Epithelial cell of prostate (primary cell): ENCODE results near the gene ARIH1.
A peak's percentile ranks its signal among the peaks of the same experiment; 100 is the strongest.
"Not testable (repeated sequence)": the region's sequence is repeated elsewhere in the genome, so short reads cannot be mapped to it uniquely, and the experiment has no call there.

ENCODE experiments used
- DNase-seq: peaks from one replicate; pipeline ENCODE4 v3.0.0-alpha.2; 2011; ENCODE audit warnings: low read depth, low spot score
- H3K27ac ChIP-seq: fragments of 450-650 bp; 2 replicates; pipeline ENCODE4 v1.5.1; 2017; ENCODE audit warnings: mild to moderate bottlenecking

The ARIH1 gene

GRCh38 chr15:72473614-72474465, at the start of gene ARIH1:
Gene ARIH1, plus strand, starts transcription at chr15:72474330. Its CDS starts 310 bp downstream, at chr15:72474640.
- H3K27ac ChIP-seq, result peak within 1 kb of the TSS; percentile 96
- peak; percentile 83 for DNase-seq

- DNase-seq, result no peak
- no peak overlapping the region for H3K27ac ChIP-seq
Observed at GRCh38 chr15:72426753-72427152, 47.4 kb upstream of the ARIH1 start.

GRCh38 chr15:72437650-72438316, 36.3 kb upstream of the ARIH1 start:
- H3K27ac ChIP-seq, result no peak overlapping the region
- DNase-seq, result no peak

- DNase-seq, result not testable (repeated sequence)
Observed at GRCh38 chr15:72442848-72443247, 31.3 kb upstream of the ARIH1 start.

GRCh38 chr15:72445426-72445825, 28.7 kb upstream of the ARIH1 start:
- DNase-seq, result no peak
- H3K27ac ChIP-seq, result no peak overlapping the region

More at GRCh38 chr15:72442848-72443247, 31.3 kb upstream of the ARIH1 start:
- not testable (repeated sequence) for H3K27ac ChIP-seq

GRCh38 chr15:72450805-72451204, 23.3 kb upstream of the ARIH1 start:
- DNase-seq, result no peak
- H3K27ac ChIP-seq, result no peak overlapping the region

GRCh38 chr15:72451224-72451623, 22.9 kb upstream of the ARIH1 start:
- no peak for DNase-seq
- H3K27ac ChIP-seq, result no peak overlapping the region

- DNase-seq, result no peak
- H3K27ac ChIP-seq, result no peak overlapping the region
Observed at GRCh38 chr15:72456684-72457083, 17.4 kb upstream of the ARIH1 start.

GRCh38 chr15:72460402-72460801, 13.7 kb upstream of the ARIH1 start:
- DNase-seq, result no peak
- no peak overlapping the region for H3K27ac ChIP-seq

- no peak overlapping the region for H3K27ac ChIP-seq
- DNase-seq, result no peak
Observed at GRCh38 chr15:72463702-72464101, 10.4 kb upstream of the ARIH1 start.

GRCh38 chr15:72464251-72464650, 9.9 kb upstream of the ARIH1 start:
- no peak overlapping the region for H3K27ac ChIP-seq

GRCh38 chr15:72468103-72468502, 6.0 kb upstream of the ARIH1 start:
- DNase-seq, result no peak
- no peak overlapping the region for H3K27ac ChIP-seq

More at GRCh38 chr15:72464251-72464650, 9.9 kb upstream of the ARIH1 start:
- no peak for DNase-seq

GRCh38 chr15:72472992-72473610, 1.0 kb upstream of the ARIH1 start:
- DNase-seq, result no peak
- peak overlapping the region; percentile 96 for H3K27ac ChIP-seq

- DNase-seq, result no peak
Observed at GRCh38 chr15:72474466-72474911, 359 bp downstream of the ARIH1 start.

GRCh38 chr15:72474912-72475628, 940 bp downstream of the ARIH1 start:
- H3K27ac ChIP-seq, result peak overlapping the region; percentile 96
- DNase-seq, result peak; percentile 44

More at GRCh38 chr15:72474466-72474911, 359 bp downstream of the ARIH1 start:
- H3K27ac ChIP-seq, result peak overlapping the region; percentile 96

GRCh38 chr15:72475674-72476073, 1.5 kb downstream of the ARIH1 start:
- H3K27ac ChIP-seq, result peak overlapping the region; percentile 96
- DNase-seq, result no peak

GRCh38 chr15:72476330-72476729, 2.2 kb downstream of the ARIH1 start:
- DNase-seq, result not testable (repeated sequence)

GRCh38 chr15:72481015-72481659, 7.0 kb downstream of the ARIH1 start:
- no peak for DNase-seq
- H3K27ac ChIP-seq, result no peak overlapping the region

More at GRCh38 chr15:72476330-72476729, 2.2 kb downstream of the ARIH1 start:
- peak overlapping the region; percentile 96 for H3K27ac ChIP-seq

- H3K27ac ChIP-seq, result no peak overlapping the region
- no peak for DNase-seq
Observed at GRCh38 chr15:72482275-72482674, 8.1 kb downstream of the ARIH1 start.

GRCh38 chr15:72483279-72483678, 9.1 kb downstream of the ARIH1 start:
- no peak for DNase-seq
- no peak overlapping the region for H3K27ac ChIP-seq
